ENCODE data around the gene HSBP1L1.

The HSBP1L1 gene

GRCh38 chr18:79948719-79949411, 15.6 kb upstream of the HSBP1L1 start:
- H3F3A ChIP-seq (ENCODE audit: insufficient read depth), result 0 out of 2 replicates have a peak, but pooled peaks cover 7% of the 10 kb centered on the region
- H3K36me3 ChIP-seq (ENCODE audit: low read length), result no peaks in the 10 kb centered on the region
- H3K27ac ChIP-seq (ENCODE audit: low read depth, low read length), result no peak overlapping the region
- H3K9me3 ChIP-seq (ENCODE audit: insufficient read depth, low read length), result no peaks in the 10 kb centered on the region
- H3K79me2 ChIP-seq (ENCODE audit: insufficient read depth, low read length), result peaks cover 10% of the 10 kb centered on the region; the same call in 1 of the 2 replicates
- no peak for TF ChIP-seq CTCF (IDR thresholded peaks at IDR 0.05; ENCODE audit: insufficient read depth, low read length, poor library complexity, severe bottlenecking)
- TF ChIP-seq EZH2phosphoT487 (conservative IDR thresholded peaks at IDR 0.05; ENCODE audit: low read length), result no peak
- H3K4me2 ChIP-seq (ENCODE audit: low read depth, low read length, poor library complexity, severe bottlenecking), result no peak overlapping the region
- no peak overlapping the region for H3K4me3 ChIP-seq (ENCODE audit: insufficient read depth, low read length, poor library complexity, severe bottlenecking)
- no peak overlapping the region for H2AFZ ChIP-seq (ENCODE audit: low read depth, low read length, severe bottlenecking)
- H3K9me2 ChIP-seq (replicated peaks; ENCODE audit: insufficient read depth, low read length), result no peaks in the 10 kb centered on the region
- no peaks in the 10 kb centered on the region for H4K20me1 ChIP-seq (ENCODE audit: low read depth, low read length)
- no peaks in the 10 kb centered on the region for H3K27me3 ChIP-seq (ENCODE audit: low read length)
- no peak overlapping the region for H3K9ac ChIP-seq (ENCODE audit: low read length)

- no peaks in the 10 kb centered on the region for H3K27me3 ChIP-seq (ENCODE audit: low read length)
- peak overlapping the region; percentile 51 for H3K27ac ChIP-seq (ENCODE audit: low read depth, low read length)
- no peaks in the 10 kb centered on the region for H3K9me2 ChIP-seq (replicated peaks; ENCODE audit: insufficient read depth, low read length)
- H3K9me3 ChIP-seq (ENCODE audit: insufficient read depth, low read length), result no peaks in the 10 kb centered on the region
- no peak for TF ChIP-seq EZH2phosphoT487 (conservative IDR thresholded peaks at IDR 0.05; ENCODE audit: low read length)
- TF ChIP-seq CTCF (IDR thresholded peaks at IDR 0.05; ENCODE audit: insufficient read depth, low read length, poor library complexity, severe bottlenecking), result no peak
- H3K36me3 ChIP-seq (ENCODE audit: low read length), result no peaks in the 10 kb centered on the region
- H3F3A ChIP-seq (ENCODE audit: insufficient read depth), result 0 out of 2 replicates have a peak, but pooled peaks cover 7% of the 10 kb centered on the region
- H3K9ac ChIP-seq (ENCODE audit: low read length), result peak overlapping the region; percentile 76
- peaks cover 10% of the 10 kb centered on the region; the same call in 1 of the 2 replicates for H3K79me2 ChIP-seq (ENCODE audit: insufficient read depth, low read length)
- no peak overlapping the region for H2AFZ ChIP-seq (ENCODE audit: low read depth, low read length, severe bottlenecking)
- H4K20me1 ChIP-seq (ENCODE audit: low read depth, low read length), result no peaks in the 10 kb centered on the region
- H3K4me2 ChIP-seq (ENCODE audit: low read depth, low read length, poor library complexity, severe bottlenecking), result peak overlapping the region; percentile 56
- peak overlapping the region; percentile 83 for H3K4me3 ChIP-seq (ENCODE audit: insufficient read depth, low read length, poor library complexity, severe bottlenecking)
These were observed 14.6 kb upstream of the HSBP1L1 start for GRCh38 chr18:79949697-79950487.

GRCh38 chr18:79950515-79951341, 13.7 kb upstream of the HSBP1L1 start:
- H3K79me2 ChIP-seq (ENCODE audit: insufficient read depth, low read length), result peaks cover 8% of the 10 kb centered on the region; the same call in 1 of the 2 replicates
- H4K20me1 ChIP-seq (ENCODE audit: low read depth, low read length), result no peaks in the 10 kb centered on the region
- TF ChIP-seq CTCF (IDR thresholded peaks at IDR 0.05; ENCODE audit: insufficient read depth, low read length, poor library complexity, severe bottlenecking) (no peak), EZH2phosphoT487 (conservative IDR thresholded peaks at IDR 0.05; ENCODE audit: low read length) (no peak)
- no peaks in the 10 kb centered on the region for H3K9me2 ChIP-seq (replicated peaks; ENCODE audit: insufficient read depth, low read length)
- H3K4me2 ChIP-seq (ENCODE audit: low read depth, low read length, poor library complexity, severe bottlenecking), result peak overlapping the region; percentile 56
- peak overlapping the region; percentile 73 for H2AFZ ChIP-seq (ENCODE audit: low read depth, low read length, severe bottlenecking)
- peak overlapping the region; percentile 83 for H3K4me3 ChIP-seq (ENCODE audit: insufficient read depth, low read length, poor library complexity, severe bottlenecking)
- H3K36me3 ChIP-seq (ENCODE audit: low read length), result no peaks in the 10 kb centered on the region
- H3K9ac ChIP-seq (ENCODE audit: low read length), result peak overlapping the region; percentile 76
- H3K27me3 ChIP-seq (ENCODE audit: low read length), result no peaks in the 10 kb centered on the region
- H3K27ac ChIP-seq (ENCODE audit: low read depth, low read length), result peak overlapping the region; percentile 51; the same call in 1 of the 2 replicates
- 0 out of 2 replicates have a peak, but pooled peaks cover 7% of the 10 kb centered on the region for H3F3A ChIP-seq (ENCODE audit: insufficient read depth)
- no peaks in the 10 kb centered on the region for H3K9me3 ChIP-seq (ENCODE audit: insufficient read depth, low read length)

Data from SU-DHL-6 (cell line).